ENCODE data around the gene MYADML2.

The MYADML2 gene

GRCh38 chr17:81978524-81979298, 31.7 kb upstream of the MYADML2 start:
- no peak for DNase-seq (ENCODE audit: low spot score)

DNA sequence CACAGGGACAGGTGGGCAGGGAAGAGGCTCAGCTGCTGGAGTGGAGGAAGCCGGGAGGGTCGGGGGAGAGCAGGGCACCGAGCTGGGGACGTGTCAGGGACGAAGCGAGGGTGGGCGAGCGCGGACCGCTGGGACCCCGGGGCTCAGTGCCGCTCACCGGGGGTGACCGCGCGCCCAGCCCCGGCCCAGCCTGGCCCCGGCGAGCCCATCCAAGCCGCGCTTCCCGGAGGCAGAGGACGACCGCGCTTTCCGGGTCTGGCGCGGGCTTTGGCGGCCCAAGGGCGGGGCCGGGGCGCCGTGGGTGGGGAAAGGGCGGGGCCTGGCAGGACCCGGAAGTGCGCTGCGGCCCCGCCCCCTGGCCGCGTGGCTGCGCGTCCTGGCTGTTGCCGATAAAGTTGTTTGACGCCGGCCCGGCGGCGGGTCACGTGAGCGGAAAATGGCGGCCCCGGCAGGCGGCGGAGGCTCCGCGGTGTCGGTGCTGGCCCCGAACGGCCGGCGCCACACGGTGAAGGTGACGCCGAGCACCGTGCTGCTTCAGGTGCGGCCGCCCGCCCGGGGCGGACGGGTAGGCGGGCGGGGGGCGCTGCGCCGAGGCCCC, 30.3 kb upstream of the MYADML2 start, which contains the start of gene ASPSCR1:
TSS of gene ASPSCR1 (plus strand) at position 419 of the 598 bp plus-strand sequence. CDS start at position 437, 18 bp downstream.
- DNase-seq (ENCODE audit: low spot score): peak; percentile 98

- no peak for DNase-seq (ENCODE audit: low spot score)
These were observed 29.5 kb upstream of the MYADML2 start for GRCh38 chr17:81976332-81977210.

- no peak for DNase-seq (ENCODE audit: low spot score)
These were observed 26.4 kb upstream of the MYADML2 start for GRCh38 chr17:81973432-81973831.

DNA sequence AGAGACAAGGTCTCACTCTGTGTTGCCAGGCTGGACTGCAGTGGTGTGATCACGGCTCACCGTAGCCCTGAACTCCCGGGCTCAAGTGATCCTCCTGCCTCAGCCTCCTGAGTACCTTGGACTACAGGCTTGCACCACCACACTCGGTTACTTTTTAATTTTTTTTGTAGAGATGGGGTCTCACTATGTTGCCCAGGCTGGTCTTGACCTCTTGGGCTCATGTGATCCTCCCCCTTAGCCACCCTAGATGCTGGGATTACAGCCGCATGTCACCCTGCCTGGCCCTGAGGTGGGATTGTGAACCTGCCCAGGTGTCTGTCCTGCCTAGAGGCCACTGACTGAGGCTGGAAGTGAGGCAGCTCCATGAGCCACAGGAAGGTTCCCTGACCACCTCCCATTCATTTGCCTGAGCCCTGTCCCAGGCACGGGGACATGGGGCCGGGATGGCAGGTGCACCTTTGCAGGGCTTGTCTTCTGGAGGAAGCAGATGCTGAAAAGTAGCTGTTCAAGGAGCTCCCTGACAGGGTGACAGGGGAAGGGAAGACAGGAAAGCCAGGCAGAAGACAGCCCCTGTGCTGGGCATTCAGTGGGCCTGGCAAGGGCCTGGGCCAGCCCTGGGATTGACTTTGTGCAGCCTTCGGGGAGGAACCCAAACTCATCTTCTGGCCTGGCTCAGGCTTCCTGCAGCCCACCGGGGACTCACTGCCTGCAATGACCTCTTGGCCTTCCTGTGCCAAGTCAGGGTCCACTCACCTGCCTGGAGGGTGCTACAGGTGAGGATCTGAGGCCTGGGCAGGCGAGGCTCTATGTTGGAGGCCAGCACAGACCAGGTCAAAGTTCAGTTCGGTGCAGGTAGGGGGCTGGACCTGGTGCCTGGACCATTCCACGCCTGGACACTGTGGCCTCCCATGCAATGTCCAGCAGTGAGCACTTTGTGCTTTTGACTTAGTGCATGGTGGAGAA, 22.1 kb upstream of the MYADML2 start:
- DNase-seq (ENCODE audit: low spot score): no peak

DNA sequence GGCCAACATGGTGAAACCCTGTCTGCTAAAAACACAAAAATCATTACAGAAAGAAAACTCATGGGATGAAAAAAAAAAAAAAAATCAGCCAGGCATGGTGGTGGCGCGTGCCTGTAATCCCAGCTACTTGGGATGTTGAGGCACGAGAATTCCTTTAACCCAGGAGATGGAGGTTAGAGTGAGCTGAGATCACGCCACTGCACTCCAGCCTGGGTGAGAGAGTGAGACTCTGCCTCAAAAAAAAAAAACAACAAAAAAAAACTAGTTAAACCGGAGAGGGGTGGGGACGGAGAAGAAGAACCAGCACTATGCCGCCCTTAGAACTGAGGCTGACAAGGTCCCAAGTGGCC, 21.3 kb upstream of the MYADML2 start:
- no peak for DNase-seq (ENCODE audit: low spot score)

DNA sequence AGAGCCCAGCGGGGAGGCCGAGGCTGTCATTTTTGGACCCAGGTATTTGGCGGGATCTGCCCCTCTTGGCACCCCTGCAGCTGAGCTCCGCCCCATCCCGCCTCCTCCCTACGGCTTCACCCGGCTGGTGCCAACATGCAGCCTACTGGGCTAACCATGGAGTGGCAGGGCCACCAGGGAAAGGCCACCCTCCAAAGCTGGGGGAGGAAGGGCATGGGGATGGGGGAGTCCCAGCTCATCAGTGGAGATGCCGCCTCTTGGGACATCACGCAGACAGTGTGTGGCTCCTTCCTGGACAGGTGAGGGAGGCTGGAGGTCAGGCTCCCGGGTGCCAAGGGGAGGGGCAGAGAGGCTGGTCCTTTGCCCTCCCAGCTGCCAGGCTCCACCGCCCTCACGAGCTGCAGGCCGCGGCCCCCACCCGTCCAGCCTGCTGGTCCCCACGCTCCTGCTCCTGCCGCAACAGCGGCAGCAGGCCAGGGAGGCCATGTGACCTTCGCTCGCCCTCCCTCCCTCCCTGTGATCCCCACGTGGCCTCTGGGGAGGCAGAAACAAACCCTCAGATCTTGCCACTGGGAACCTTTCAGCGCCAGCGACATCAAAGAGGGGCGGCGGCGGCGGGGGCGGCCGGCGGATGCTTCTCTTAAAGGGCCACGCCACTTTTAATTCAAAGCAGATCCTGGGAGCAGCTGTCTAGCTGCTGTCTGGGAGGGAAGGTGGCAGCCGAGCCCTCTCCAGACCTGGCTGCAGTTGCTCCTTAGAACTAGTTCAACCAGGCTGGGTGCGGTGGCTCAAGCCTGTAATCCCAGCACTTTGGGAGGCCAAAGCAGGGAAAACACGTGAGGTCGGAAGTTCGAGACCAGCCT, 20.7 kb upstream of the MYADML2 start:
- peak; percentile 89 for DNase-seq (ENCODE audit: low spot score)

- no peak for DNase-seq (ENCODE audit: low spot score)
These were observed 20.2 kb upstream of the MYADML2 start for GRCh38 chr17:81967244-81967532.

- peak; percentile 69 for DNase-seq (ENCODE audit: low spot score)
These were observed 19.6 kb upstream of the MYADML2 start for GRCh38 chr17:81966343-81967243.

GRCh38 chr17:81964081-81964849, 17.2 kb upstream of the MYADML2 start:
- no peak for DNase-seq (ENCODE audit: low spot score)

DNA sequence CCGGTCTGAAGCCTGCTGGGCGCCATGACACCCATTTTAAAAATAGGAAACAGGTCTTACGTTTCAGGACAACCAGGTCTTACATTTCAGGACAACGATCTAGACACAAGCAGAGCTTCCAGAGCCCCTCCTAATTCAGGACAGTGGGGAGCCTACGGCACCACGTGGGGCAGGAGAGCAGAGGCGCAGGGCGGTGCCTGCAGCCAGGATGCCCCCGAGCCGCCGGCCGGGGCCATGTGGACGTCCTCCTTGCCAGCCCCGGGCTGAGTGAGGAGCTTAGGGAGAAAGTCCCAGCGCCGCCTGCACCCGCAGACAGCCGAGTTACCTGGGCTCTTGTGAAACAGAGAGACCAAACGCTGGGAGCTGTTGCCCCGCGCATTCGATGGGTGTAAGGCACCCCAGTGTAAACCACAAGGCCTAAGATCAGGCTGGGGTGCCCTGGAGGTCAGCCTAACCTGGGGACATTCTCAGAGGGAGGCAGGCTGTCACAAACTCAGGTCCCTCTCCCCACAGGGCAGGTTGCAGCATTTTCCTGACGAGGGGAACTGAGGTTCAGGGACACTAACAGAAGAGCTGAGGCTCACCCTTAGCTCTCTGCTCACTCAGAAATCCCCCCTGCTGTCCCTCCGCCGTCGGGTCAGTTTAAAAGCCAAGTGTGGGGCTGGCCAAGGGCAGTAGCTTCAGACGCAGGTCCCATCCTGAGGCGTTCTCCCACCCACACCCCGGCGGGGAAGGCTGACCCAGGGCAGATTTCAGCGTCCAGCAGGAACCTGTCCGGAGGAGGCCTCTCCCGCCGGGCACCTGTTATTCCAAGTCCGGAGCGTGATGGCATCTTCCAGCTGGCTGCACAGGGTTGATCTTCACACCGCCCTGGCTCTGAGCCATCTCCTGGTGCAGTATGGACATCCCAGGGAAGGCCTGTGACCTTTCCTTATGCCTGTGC, 15.7 kb upstream of the MYADML2 start:
- DNase-seq (ENCODE audit: low spot score): no peak

GRCh38 chr17:81961521-81962498, 14.8 kb upstream of the MYADML2 start:
- DNase-seq (ENCODE audit: low spot score): no peak

GRCh38 chr17:81961087-81961511, 14.1 kb upstream of the MYADML2 start, which contains the start of gene NOTUM:
Gene NOTUM (minus strand): TSS chr17:81961187. CDS start chr17:81960909, 278 bp downstream.
- DNase-seq (ENCODE audit: low spot score): peak; percentile 77

DNA sequence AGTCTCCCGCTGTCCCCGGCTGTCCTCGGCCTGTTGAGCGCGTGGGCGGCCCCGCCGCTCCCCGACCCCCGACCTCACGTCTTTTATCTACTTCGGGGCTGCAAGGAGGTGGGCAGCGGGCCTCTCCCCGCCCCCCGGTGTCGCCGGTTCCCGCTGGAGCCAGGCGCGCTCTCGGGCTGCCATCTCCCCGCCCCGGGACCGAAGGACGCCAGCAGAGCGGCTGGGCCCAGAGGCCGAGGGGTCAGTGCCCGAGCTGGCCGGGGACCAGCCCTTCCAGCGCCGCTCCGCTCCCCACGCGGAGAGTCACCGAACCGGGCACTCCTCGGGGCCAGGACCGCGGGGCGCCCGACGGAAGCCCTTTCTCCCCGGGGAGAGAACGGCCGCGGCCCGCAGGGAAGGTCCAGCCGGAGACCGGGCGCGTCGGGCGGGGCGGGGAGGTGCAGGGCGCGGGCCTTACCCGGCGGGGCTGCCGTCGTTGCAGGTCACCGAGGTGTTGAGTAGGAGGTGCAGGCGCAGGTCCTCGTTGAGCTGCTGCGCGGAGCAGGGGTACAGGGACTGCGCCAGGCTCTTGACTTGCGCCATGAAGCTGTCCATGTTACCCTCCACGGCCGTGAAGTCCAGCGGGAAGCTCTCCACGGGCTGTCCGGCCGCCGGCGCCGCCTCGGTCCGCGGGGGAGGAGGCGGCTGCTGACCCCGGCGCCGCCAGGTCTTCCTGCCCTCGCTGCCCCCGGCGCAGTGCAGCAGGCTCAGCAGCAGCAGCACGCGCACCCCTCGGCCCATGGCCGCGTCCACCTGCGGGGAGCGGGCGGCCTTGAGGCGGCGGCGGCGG, 13.3 kb upstream of the MYADML2 start:
- no peak for DNase-seq (ENCODE audit: low spot score)

DNA sequence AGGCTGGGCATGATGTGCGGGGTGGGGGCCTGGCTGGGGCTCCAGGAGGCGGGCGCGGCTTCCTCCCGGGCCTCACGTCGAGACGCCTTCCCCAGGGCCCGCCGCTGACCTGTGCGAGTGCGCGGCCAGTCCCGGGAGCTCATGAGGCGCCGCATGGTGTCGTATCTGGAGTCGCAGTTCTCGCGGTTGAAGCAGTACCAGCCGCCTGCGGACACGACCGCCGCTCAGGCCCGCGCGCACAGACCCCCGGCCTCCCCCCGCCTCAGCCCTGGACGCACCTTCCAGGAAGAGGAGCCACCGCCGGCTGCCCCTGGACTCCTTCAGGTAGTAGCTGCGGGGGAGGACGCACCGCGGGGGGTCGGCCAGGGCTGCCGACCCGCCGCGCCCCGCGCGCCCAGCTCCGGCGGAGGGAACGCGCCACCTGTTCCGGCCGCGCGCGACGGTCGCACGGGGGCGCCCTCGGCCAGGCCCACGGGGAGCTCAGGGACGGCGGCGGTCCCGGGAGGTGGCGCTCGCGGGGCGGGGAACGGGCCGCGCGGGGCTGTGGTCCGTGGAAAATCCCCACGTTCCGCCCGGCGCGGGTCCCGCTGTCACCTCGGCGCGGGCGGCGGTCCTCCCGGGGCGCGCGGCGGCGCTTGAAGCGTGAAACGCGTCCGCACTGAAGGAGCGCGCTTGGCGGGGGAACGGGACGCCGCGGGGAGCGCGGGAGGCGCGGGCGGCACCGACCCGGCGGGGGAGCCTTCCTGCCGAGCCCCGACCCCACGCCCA, 12.5 kb upstream of the MYADML2 start:
- DNase-seq (ENCODE audit: low spot score): peak; percentile 91
